Mucosa of rectum (tissue), 2 donors: ENCODE measurements around the gene KPNA1.
"Not testable (repeated sequence)": the region's sequence is repeated elsewhere in the genome, so short reads cannot be mapped to it uniquely, and the experiment has no call there.

Source experiments
- H3K27ac ChIP-seq, 2 donors: one replicate each; pipeline ENCODE4 v1.7.0; 2013; ENCODE audit warnings: inconsistent platforms in 2 of 2, low read depth in 2 of 2, low read length in 2 of 2
- H3K27me3 ChIP-seq, 2 donors: one replicate each; pipeline ENCODE4 v1.7.0; 2013; ENCODE audit warnings: low read length in 2 of 2; ENCODE audit not compliant: control insufficient read depth in 2 of 2, insufficient read depth in 2 of 2
- H3K36me3 ChIP-seq, 2 donors: one replicate each; pipeline ENCODE4 v1.7.0; 2013; ENCODE audit warnings: low read length in 2 of 2; ENCODE audit not compliant: control insufficient read depth in 2 of 2, insufficient read depth in 2 of 2
- H3K4me1 ChIP-seq, 2 donors: one replicate each; pipeline ENCODE4 v1.7.0; 2013; ENCODE audit warnings: low read length in 2 of 2, mild to moderate bottlenecking in 1 of 2; ENCODE audit not compliant: control insufficient read depth in 2 of 2, insufficient read depth in 2 of 2
- H3K4me3 ChIP-seq, 2 donors: one replicate each; pipeline ENCODE4 v1.7.0; 2013; ENCODE audit warnings: low read length in 2 of 2
- H3K9ac ChIP-seq, 2 donors: one replicate each; pipeline ENCODE4 v1.7.0; 2013; ENCODE audit warnings: low read length in 2 of 2, low read depth in 1 of 2, mild to moderate bottlenecking in 1 of 2
- H3K9me3 ChIP-seq, 2 donors: one replicate each; pipeline ENCODE4 v1.7.0; 2013; ENCODE audit warnings: low read length in 2 of 2; ENCODE audit not compliant: control insufficient read depth in 2 of 2
- donor health status: healthy.
- donor health status: Normal muscosa, but diverticular disease.

KPNA1 gene

DNA sequence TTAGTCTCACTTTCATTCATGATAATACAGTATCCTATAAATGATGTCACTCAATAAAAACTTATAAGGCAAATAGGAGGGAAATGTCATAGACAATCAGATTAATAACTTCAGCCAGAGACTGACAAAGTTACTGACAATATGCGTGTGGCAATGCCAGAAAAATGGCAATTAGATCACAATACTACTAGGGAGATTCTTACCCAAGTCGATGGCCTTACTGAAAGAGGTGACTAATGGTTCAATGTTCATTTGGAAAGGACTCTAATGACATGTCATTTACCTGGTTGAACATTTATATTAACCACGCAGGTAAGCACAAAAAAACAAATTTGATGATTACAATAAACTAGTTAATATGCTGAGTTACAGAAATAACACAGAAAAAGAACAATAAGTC, 52.9 kb downstream of the KPNA1 start:
- Histone ChIP-seq H3K4me3 (no peak overlapping the region), H3K4me1 (no peaks in the 10 kb centered on the region), H3K9me3 (no peaks in the 10 kb centered on the region), H3K27me3 (no peaks in the 10 kb centered on the region), H3K36me3 (peaks cover 16 to 28% of the 10 kb centered on the region in 2 donors), H3K27ac (no peak overlapping the region), H3K9ac (no peak overlapping the region)

DNA sequence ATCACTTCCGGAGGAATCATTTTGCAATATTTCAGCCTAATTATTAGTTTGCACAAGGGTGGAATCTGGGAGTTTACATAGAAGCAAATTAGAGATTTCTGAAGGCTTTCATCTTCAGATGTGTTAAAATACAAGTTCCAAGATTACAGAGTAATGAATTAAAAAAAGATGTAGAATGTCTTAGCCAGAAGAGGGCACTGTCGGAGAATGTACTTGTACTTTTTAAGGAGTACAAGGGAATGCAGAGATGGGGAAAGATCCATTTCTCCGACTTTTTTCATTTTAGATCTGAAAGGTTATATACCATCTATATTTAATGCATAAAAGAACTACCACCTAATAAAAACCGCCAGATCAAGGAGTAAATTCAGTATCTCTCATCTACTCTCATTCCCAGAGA, 55.7 kb downstream of the KPNA1 start:
- no peaks in the 10 kb centered on the region for H3K27me3 ChIP-seq
- no peaks in the 10 kb centered on the region for H3K4me1 ChIP-seq
- H3K36me3 ChIP-seq = peaks cover 16 to 24% of the 10 kb centered on the region in 2 donors
- H3K9me3 ChIP-seq = no peaks in the 10 kb centered on the region
- no peak overlapping the region for H3K27ac ChIP-seq
- H3K9ac ChIP-seq = no peak overlapping the region
- H3K4me3 ChIP-seq = no peak overlapping the region

DNA sequence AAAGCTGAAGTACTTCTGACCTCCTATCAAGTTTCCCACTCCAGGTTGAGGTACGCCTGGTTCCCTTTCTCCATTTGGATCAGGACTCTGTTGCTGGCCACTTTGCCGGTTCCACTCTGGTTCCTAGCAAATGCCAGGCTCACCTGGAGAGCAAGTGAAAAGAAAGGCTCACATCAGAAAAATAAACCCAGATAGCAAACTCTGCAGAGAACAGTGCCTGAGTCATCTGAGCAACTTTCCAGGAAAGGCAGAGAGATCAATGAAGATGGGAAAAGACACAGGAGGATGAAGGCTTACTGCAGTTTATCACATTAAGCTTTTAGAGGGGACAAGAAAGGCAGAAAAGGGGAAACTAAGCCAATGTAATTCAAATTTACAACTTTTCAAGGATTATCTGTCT, 57.0 kb downstream of the KPNA1 start:
- H3K4me1 ChIP-seq = no peaks in the 10 kb centered on the region
- H3K27me3 ChIP-seq = no peaks in the 10 kb centered on the region
- H3K36me3 ChIP-seq = peaks cover 20 to 34% of the 10 kb centered on the region in 2 donors
- H3K27ac ChIP-seq = no peak overlapping the region
- H3K9ac ChIP-seq = no peak overlapping the region
- no peaks in the 10 kb centered on the region for H3K9me3 ChIP-seq
- H3K4me3 ChIP-seq = no peak overlapping the region

DNA sequence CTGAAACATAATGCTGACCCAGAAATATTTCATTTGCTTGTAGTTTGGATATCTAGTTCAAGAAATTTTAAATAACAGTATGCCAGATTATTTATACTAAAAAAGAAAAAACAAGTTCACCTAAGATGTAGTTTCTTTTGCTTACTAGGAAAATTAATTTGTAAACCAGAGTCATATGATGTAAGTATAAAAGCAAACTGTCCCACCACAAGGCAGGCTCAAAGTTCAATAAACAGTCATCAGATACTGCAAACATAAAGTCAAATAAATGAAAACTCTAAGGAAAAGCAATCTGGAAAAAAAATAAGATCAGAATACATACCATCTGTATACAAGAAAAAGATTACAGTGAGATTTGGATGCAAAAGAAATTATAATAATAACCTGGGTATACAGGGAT, 58.7 kb downstream of the KPNA1 start:
- peaks cover 24 to 39% of the 10 kb centered on the region in 2 donors for H3K36me3 ChIP-seq

DNA sequence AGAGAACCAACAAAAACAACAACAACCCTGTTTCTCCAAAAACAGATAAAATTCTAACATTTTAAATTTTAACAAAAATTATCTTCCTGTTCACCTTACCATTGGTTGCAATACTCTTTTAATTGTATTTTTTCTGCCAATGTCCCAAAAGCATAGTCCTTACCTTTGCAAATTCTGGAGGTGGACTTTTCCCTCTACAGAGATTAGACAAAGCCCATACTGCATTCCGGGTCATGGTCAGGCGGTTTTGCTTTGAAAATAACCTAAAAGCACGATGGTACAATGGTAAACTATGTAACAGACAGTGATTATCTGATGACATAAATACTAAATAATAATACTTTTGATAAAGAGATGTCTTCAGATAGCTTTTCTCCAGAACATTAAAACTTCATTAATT, 63.4 kb downstream of the KPNA1 start:
- H3K36me3 ChIP-seq = peaks cover 27 to 29% of the 10 kb centered on the region in 2 donors
- no peaks in the 10 kb centered on the region for H3K4me1 ChIP-seq
- no peak overlapping the region for H3K27ac ChIP-seq
- H3K9me3 ChIP-seq = no peaks in the 10 kb centered on the region
- no peak overlapping the region for H3K4me3 ChIP-seq
- H3K9ac ChIP-seq = no peak overlapping the region
- H3K27me3 ChIP-seq = no peaks in the 10 kb centered on the region

More for the DNA sequence above, 58.7 kb downstream of the KPNA1 start:
- no peak overlapping the region for H3K9ac ChIP-seq
- no peaks in the 10 kb centered on the region for H3K27me3 ChIP-seq
- H3K9me3 ChIP-seq = no peaks in the 10 kb centered on the region
- no peaks in the 10 kb centered on the region for H3K4me1 ChIP-seq
- H3K4me3 ChIP-seq = no peak overlapping the region
- H3K27ac ChIP-seq = no peak overlapping the region

DNA sequence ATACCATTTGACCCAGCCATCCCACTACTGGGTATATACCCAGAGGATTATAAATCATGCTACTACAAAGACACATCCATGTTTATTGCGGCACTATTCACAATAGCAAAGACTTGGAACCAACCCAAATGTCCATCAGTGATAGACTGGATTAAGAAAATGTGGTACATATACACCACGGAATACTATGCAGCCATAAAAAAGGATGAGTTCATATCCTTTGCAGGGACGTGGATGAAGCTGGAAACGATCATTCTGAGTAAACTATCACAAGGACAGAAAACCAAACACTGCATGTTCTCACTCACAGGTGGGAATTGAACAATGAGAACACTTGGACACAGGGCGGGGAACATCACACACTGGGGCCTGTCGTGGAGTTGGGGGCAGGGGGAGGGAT, 66.5 kb downstream of the KPNA1 start:
- H3K27me3 ChIP-seq, H3K4me1 ChIP-seq, H3K9me3 ChIP-seq, H3K27ac ChIP-seq, H3K9ac ChIP-seq, H3K4me3 ChIP-seq: not testable (repeated sequence)
- H3K36me3 ChIP-seq = peaks cover 27 to 39% of the 10 kb centered on the region in 2 donors

DNA sequence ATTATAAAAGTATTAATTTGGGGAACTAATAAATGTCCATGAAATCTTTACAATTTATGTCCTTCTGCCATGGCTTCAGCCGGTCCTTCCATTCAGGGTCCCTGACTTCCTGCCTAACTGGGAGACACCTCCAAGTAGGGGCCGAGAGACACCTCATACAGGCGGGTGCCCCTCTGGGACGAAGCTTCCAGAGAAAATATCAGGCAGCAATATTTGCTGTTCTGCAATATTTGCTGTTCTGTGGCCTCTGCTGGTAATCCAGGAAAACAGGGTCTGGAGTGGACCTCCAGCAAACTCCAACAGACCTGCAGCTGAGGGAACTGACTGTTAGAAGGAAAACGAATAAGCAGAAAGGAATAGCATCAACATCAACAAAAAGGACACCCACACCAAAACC, 70.2 kb downstream of the KPNA1 start:
- not testable (repeated sequence) for H3K9me3 ChIP-seq, H3K4me3 ChIP-seq, H3K27ac ChIP-seq, H3K9ac ChIP-seq, H3K27me3 ChIP-seq, H3K4me1 ChIP-seq
- peaks cover 32% of the 10 kb centered on the region in 2 donors for H3K36me3 ChIP-seq

DNA sequence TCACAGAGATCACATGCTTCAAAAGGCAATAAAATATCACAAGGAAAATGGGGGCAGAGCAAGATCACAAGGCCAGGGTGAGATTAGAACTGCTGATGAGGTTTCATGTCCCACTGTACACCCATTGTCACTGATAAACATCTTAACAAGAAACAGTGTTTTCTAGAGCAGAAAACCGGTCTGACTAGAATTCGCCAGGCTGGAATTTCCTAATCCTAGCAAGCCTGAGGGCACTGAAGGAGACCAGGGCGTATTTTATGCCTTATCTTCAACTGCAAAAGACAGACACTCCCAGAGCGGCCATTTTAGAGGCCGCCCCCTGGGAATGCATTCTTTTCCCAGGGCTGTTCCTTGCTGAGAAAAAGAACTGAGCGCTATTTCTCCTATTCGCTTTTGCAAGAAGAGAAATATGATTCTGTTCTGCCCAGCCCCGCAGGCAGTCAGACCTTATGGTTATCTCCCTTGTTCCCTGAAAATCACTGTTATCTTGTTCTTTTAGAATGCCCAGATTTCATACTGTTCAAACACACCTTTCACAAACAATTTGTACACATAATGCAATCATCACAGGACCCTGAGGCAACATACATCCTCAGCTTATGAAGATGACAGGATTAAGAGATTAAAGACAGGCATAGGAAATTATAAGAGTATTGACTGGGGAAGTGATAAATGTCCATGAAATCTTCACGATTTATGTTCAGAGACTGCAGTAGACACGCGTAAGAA, 70.8 kb downstream of the KPNA1 start:
- H3K27me3 ChIP-seq, H3K4me3 ChIP-seq, H3K27ac ChIP-seq, H3K9ac ChIP-seq, H3K4me1 ChIP-seq, H3K9me3 ChIP-seq: not testable (repeated sequence)
- peaks cover 31 to 34% of the 10 kb centered on the region in 2 donors for H3K36me3 ChIP-seq

DNA sequence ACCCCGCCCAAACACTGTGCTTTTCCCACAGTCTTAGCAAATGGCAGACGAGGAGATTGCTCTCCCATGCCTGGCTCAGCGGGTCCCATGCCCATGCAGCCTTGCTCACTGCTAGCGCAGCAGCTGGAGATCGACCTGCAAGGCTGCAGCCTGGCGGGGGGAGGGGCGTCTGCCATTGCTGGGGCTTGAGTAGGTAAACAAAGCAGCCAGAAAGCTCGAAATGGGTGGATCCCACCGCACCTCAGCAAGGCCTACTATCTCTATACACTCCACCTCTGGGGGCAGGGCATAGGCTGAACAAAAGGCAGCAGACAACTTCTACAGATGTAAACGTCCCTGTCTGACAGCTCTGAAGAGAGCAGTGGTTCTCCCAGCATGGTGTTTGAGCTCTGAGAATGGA, 71.6 kb downstream of the KPNA1 start:
- Histone ChIP-seq H3K9ac (no peak overlapping the region), H3K9me3 (no peaks in the 10 kb centered on the region), H3K4me1 (no peaks in the 10 kb centered on the region), H3K36me3 (peaks cover 29 to 37% of the 10 kb centered on the region in 2 donors), H3K27ac (no peak overlapping the region), H3K27me3 (no peaks in the 10 kb centered on the region), H3K4me3 (no peak overlapping the region)

DNA sequence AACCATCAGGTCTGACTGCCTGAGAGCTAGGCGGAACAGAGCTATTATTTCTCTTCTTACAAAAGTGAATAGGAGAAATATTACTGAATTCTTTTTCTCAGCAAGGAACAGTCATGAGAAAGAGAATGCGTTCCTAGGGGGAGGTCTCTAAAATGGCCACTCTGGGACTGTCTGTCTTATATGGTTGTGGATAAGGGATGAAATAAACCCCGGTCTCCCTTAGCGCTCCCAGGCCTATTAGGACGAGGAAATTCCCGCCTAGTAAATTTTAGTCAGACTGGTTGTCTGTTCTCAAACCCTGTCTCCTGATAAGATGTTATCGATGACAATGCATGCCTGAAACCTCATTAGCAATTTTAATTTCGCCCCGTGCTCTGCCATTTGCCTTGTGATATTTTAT, 78.8 kb downstream of the KPNA1 start:
- no peak overlapping the region for H3K4me3 ChIP-seq
- no peak overlapping the region for H3K9ac ChIP-seq
- H3K9me3 ChIP-seq = peaks cover 0 to 6% of the 10 kb centered on the region in 2 donors
- no peak overlapping the region for H3K27ac ChIP-seq
- peaks cover 53 to 60% of the 10 kb centered on the region in 2 donors for H3K36me3 ChIP-seq
- no peaks in the 10 kb centered on the region for H3K27me3 ChIP-seq
- no peaks in the 10 kb centered on the region for H3K4me1 ChIP-seq
